GM21717 (cell line): ENCODE results near the gene MEIOB.

ENCODE experiments used
- ATAC-seq: cut with Tn5 transposase; IDR thresholded peaks from one replicate; pipeline ENCODE4 v1.9.1; 2021; ENCODE audit warnings: mild to moderate bottlenecking, moderate library complexity; ENCODE audit not compliant: unreplicated experiment

The MEIOB gene

DNA sequence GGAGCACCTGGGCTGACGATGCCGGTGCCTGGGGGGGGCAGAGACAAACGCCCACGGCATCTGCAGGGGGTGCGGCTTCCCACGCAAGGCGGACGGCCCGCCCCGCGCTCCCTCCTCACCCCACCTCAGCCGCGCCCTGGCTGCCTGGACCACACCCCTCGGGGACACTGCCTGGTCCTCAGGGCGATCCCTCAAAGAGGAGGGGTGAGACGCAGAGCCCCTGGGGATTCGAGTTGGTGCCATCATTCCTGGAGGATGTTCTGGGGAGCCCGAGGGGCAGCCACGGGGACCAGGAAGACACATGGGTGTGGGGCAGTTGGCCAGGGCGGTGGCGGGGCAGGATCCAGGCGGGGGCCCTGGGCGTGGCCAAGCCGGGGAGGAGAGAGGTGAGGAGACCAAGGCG is 82.3 kb downstream of the MEIOB start:
- no peak for ATAC-seq

DNA sequence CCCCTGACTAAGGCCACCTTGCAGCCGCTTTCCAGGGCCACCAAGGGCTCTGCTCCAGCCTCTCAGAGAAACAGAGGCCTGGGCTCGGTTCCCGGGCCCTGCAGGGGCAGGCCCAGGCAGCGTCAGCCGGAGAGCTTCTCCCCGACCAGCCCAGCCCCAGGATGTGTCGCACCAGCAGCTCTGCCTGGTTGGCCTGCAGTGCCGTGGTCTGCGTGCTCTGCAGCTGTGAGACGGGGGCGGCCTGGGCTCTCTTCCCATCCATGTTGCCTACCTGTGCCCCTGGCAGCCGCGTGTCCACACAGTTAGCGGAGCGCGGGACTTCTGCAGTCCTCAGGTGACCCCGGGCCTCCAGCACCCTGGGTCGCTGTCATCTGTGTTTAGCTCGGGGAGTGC is 83.3 kb downstream of the MEIOB start:
- ATAC-seq: no peak

GRCh38 chr16:1788095-1788707 is 83.8 kb downstream of the MEIOB start:
- no peak for ATAC-seq

DNA sequence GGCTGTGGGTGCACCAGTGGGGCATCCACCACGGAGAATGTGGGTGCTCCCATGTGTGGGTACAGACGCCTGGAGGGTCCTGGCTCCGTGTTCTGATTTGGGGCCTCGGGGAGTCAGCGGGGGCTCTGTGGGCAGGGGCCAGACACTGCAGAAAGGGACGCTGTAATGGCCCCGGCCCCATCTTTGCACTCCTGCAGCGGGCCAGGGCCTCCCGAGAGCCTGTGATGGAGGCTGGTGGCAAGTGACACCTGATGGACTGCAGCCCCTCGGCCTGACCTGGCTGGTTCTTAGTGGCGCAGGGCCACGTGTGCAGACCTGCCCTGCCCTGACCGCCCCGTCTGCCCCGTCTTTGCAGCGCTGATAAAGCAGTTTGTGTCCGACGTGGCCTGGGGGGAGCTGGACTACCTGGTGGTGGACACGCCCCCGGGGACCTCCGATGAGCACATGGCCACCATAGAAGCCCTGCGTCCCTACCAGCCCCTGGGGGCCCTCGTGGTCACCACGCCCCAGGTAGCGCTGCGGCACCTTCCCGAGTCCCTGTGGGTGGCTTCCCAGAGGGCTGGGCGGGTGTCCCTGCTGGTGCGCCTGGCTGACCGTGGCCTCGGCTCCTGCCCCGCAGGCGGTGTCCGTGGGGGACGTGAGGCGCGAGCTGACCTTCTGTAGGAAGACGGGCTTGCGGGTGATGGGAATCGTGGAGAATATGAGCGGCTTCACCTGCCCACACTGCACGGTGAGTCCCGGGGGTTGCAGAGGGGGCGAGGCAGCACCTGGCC is 84.5 kb downstream of the MEIOB start:
- no peak for ATAC-seq

GRCh38 chr16:1787056-1787321 is 85.0 kb downstream of the MEIOB start:
- ATAC-seq: no peak

DNA sequence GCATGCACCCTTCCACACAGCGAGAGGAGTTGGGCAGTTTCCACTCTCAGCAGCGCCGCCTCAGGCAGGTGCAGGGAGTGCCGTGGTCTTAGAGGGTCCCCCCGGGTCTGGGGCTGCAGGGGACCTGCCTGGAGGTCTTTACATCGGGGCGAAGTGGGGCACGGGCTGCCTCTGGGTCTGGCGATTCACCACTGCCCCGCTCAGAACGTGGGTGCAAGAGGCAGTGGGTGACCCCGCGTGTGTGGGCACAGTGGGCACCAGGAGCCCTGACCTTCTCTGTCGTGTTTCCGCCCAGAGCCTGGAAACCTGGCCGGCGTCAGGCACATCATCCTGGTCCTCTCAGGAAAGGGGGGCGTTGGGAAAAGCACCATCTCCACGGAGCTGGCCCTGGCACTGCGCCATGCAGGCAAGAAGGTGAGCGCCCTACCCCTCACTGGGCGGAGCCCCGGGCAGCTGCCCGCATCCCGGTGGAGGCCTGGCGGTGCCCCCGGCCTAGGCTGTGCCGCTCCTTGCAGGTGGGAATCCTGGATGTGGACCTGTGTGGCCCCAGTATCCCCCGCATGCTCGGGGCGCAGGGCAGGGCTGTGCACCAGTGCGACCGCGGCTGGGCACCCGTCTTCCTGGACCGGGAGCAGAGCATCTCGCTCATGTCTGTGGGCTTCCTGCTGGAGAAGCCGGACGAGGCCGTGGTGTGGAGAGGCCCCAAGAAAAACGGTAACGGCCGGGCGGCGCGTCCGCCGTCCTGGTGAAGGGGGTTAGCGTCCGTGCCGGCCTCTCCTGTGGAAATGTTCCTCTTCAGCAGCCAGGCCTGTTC is 85.5 kb downstream of the MEIOB start:
- no peak for ATAC-seq

DNA sequence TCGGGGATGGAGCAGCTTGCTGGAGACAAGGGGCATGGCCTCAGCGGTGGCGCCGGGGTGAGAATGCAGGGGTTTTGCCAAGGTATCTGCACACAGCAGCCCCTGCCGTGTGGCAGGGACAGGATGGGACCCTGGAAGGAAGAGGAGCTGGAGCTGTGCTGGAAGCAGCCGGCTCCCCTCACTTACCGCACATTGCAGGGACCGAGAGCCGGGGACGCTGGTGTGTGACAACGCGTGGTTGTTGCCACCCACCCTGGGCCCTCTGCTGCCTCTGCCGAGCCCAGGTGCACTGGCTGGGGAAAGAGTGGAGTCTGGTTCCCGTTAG is 86.2 kb downstream of the MEIOB start:
- ATAC-seq: no peak

DNA sequence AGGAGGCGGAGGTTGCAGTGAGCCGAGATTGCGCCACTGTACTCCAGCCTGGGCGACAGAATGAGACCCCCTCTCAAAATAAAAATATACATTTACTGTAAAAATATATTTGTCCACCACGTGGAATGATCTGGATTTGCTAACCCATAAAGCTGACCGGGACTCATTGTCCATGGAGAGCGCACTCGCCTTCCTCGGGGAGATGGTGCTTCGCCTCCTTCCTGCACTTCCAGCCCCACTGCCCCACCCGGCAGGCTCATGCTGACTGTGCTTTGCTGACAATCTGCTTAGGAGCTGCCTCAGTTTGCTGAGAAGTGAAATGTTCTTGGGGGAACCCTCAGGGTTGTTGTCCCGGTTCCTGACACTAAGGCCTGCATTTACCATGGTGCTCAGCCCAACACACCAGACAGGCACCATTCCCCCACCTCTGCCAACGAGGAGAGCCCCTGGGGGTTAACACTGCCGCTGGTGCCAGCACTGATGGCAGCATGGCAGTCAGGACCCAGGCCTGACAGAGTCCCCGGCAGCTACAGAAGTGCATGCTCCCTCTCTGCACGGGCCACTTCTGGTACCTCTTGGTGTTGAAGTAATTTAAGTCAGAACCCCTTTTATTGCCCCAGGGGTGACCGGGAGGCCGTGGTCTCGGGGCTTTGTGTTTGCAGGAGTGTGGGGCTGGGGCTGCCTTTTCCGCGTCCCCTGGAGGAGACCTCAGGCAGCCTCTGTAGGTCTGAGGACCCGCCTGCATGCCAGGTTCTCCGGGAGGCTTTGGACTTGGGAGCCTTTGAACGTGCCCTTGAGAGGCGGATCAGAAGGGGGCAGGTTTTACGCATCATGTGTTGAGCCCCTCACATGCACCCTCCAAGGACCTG is 86.8 kb downstream of the MEIOB start:
- no peak for ATAC-seq
